Measurements from ENCODE around the gene LYRM2. TPM values are rescaled to one million over a fixed set of nuclear protein-coding genes. Genes with fewer than 3 reads are reported as not detected.

The LYRM2 gene
- total RNA-seq, 4 donors from 2014 or later: 18.3 to 33.4 (median 21.9) TPM

- Histone ChIP-seq H3K27ac (no peak overlapping the region), H3K4me3 (no peak overlapping the region), H3K27me3 (no peaks in the 10 kb centered on the region), H3K36me3 (peaks cover 0 to 100% of the 10 kb centered on the region in 2 donors), H3K9me3 (no peaks in the 10 kb centered on the region), H3K4me1 (no peaks in the 10 kb centered on the region)
- TF ChIP-seq EP300 (IDR thresholded peaks at IDR 0.05) (no peak), POLR2AphosphoS5 (IDR thresholded peaks at IDR 0.05) (no peak), POLR2A (IDR thresholded peaks at IDR 0.05) (no peak), CTCF (IDR thresholded peaks at IDR 0.05) (no peak)
- ATAC-seq: no peak
- 88 to 98% methylated on average over 10 of the region's 10 CpGs for WGBS, 2 donors (ENCODE audit: low coverage in 1 of 2)
Measured at GRCh38 chr6:89681983-89682564, 43.5 kb upstream of the LYRM2 start.

- Histone ChIP-seq H3K4me3 (no peak overlapping the region), H3K9me3 (no peaks in the 10 kb centered on the region), H3K4me1 (peaks cover 0 to 9% (median 0%) of the 10 kb centered on the region in 3 donors), H3K36me3 (peaks cover 0 to 100% of the 10 kb centered on the region in 2 donors), H3K27me3 (no peaks in the 10 kb centered on the region), H3K27ac (no peak overlapping the region)
- no CpG with 5 or more reads among the region's 7 CpGs for WGBS, 2 donors (ENCODE audit: low coverage in 1 of 2)
- no peak for ATAC-seq
- TF ChIP-seq POLR2A (IDR thresholded peaks at IDR 0.05): no peak
- no peak for TF ChIP-seq CTCF (IDR thresholded peaks at IDR 0.05)
- no peak for TF ChIP-seq EP300 (IDR thresholded peaks at IDR 0.05)
- TF ChIP-seq POLR2AphosphoS5 (IDR thresholded peaks at IDR 0.05): no peak
Measured at GRCh38 chr6:89680551-89680950, 42.0 kb upstream of the LYRM2 start.

GRCh38 chr6:89680150-89680549, 41.6 kb upstream of the LYRM2 start:
- 80 to 91% methylated on average over 1 to 2 of the region's 2 CpGs for WGBS, 2 donors (ENCODE audit: low coverage in 1 of 2)
- Histone ChIP-seq H3K9me3 (no peaks in the 10 kb centered on the region), H3K27ac (no peak overlapping the region), H3K36me3 (peaks cover 0 to 100% of the 10 kb centered on the region in 2 donors), H3K27me3 (no peaks in the 10 kb centered on the region), H3K4me3 (no peak overlapping the region), H3K4me1 (peaks cover 0 to 9% (median 0%) of the 10 kb centered on the region in 3 donors)
- no peak for ATAC-seq
- TF ChIP-seq CTCF (IDR thresholded peaks at IDR 0.05) (no peak), POLR2AphosphoS5 (IDR thresholded peaks at IDR 0.05) (no peak), EP300 (IDR thresholded peaks at IDR 0.05) (no peak), POLR2A (IDR thresholded peaks at IDR 0.05) (no peak)

- Histone ChIP-seq H3K36me3 (peaks cover 0 to 100% of the 10 kb centered on the region in 2 donors), H3K4me3 (no peak overlapping the region), H3K27me3 (no peaks in the 10 kb centered on the region), H3K9me3 (no peaks in the 10 kb centered on the region), H3K4me1 (peaks cover 0 to 9% (median 0%) of the 10 kb centered on the region in 3 donors), H3K27ac (no peak overlapping the region)
- no peak for ATAC-seq
- 79 to 88% methylated on average over 4 to 6 of the region's 6 CpGs for WGBS, 2 donors (ENCODE audit: low coverage in 1 of 2)
- no peak for TF ChIP-seq EP300 (IDR thresholded peaks at IDR 0.05)
- no peak for TF ChIP-seq POLR2AphosphoS5 (IDR thresholded peaks at IDR 0.05)
Measured at GRCh38 chr6:89679215-89680120, 40.9 kb upstream of the LYRM2 start.

GRCh38 chr6:89678531-89678930, 40.0 kb upstream of the LYRM2 start:
- Histone ChIP-seq H3K9me3 (no peaks in the 10 kb centered on the region), H3K36me3 (peaks cover 0 to 100% of the 10 kb centered on the region in 2 donors), H3K27ac (no peak overlapping the region), H3K27me3 (no peaks in the 10 kb centered on the region), H3K4me1 (peaks cover 0 to 9% (median 0%) of the 10 kb centered on the region in 3 donors), H3K4me3 (no peak overlapping the region)
- 95 to 100% methylated on average over 2 to 3 of the region's 3 CpGs for WGBS, 2 donors (ENCODE audit: low coverage in 1 of 2)
- no peak for TF ChIP-seq EP300 (IDR thresholded peaks at IDR 0.05)
- no peak for TF ChIP-seq POLR2A (IDR thresholded peaks at IDR 0.05)
- TF ChIP-seq CTCF (IDR thresholded peaks at IDR 0.05): no peak
- ATAC-seq: no peak
